ENCODE measurements around the gene CHERP. TPM values are rescaled to one million over a fixed set of nuclear protein-coding genes. Genes with fewer than 3 reads are reported as not detected.

The CHERP gene
- total and polyA plus RNA-seq, 2 of the 4 experiments (the other 2 are of a cell fraction) = 0.54 to 13.5 TPM

GRCh38 chr19:16482745-16483144 lies 59.5 kb downstream of the CHERP start:
- Histone ChIP-seq H3K56ac (ENCODE audit: extremely low read depth, insufficient read depth, low read length) (no peak overlapping the region), H2BK120ac (ENCODE audit: low read depth, low read length) (no peak overlapping the region), H3K79me1 (ENCODE audit: low read depth in 1 of 2, low read length in 2 of 2) (no peaks in the 10 kb centered on the region), H3K23ac (ENCODE audit: low read depth, low read length) (no peak overlapping the region), H3K4ac (ENCODE audit: low read depth, low read length) (no peak overlapping the region), H2BK5ac (ENCODE audit: low read depth, low read length, poor library complexity, severe bottlenecking) (no peak overlapping the region), H4K8ac (ENCODE audit: low read depth in 2 of 2, low read length in 2 of 2) (no peak overlapping the region), H4K20me1 (ENCODE audit: insufficient read depth, low read length) (no peaks in the 10 kb centered on the region), H3K18ac (ENCODE audit: low read depth, low read length) (no peak overlapping the region), H2AK9ac (replicated peaks; ENCODE audit: low read depth, low read length, poor library complexity) (no peak overlapping the region), H2AK5ac (ENCODE audit: low read depth, low read length) (no peak overlapping the region), H4K5ac (ENCODE audit: low read depth, low read length) (no peak overlapping the region), H3K36me3 (ENCODE audit: control insufficient read depth, insufficient read depth, low read length) (no peaks in the 10 kb centered on the region), H3K9ac (ENCODE audit: low read depth, low read length) (no peak overlapping the region), H3K4me2 (ENCODE audit: low read depth, low read length) (no peak overlapping the region), H3K9me1 (ENCODE audit: insufficient read depth, low read length) (no peaks in the 10 kb centered on the region), H2BK20ac (ENCODE audit: low read depth, low read length) (no peak overlapping the region), H3K4me1 (ENCODE audit: control insufficient read depth, insufficient read depth, low read length) (no peaks in the 10 kb centered on the region), H3K27ac (ENCODE audit: insufficient read depth, low read length) (no peak overlapping the region), H2BK15ac (ENCODE audit: low read depth, low read length) (no peak overlapping the region), H3K27me3 (ENCODE audit: control insufficient read depth, insufficient read depth, low read length) (peaks cover 2% of the 10 kb centered on the region), H3K14ac (replicated peaks; ENCODE audit: low read depth, low read length) (no peak overlapping the region), H3K4me3 (ENCODE audit: insufficient read depth, low read depth, low read length) (no peak overlapping the region), H4K91ac (ENCODE audit: insufficient read depth, low read depth, low read length) (no peak overlapping the region), H2AFZ (replicated peaks; ENCODE audit: low read length, poor library complexity) (no peak overlapping the region), H3K9me3 (ENCODE audit: control insufficient read depth, insufficient read depth, low read length) (no peaks in the 10 kb centered on the region)
- no TSS peak for BruUV-seq (replicated peaks)
- ChIA-PET POLR2A (ENCODE audit: unreplicated experiment) (no interaction called here), CTCF (no interaction called here)
- DNase-seq (no peak), ATAC-seq (ENCODE audit: low read depth) (no peak)
- no CpG with 5 or more reads among the region's 7 CpGs for WGBS, 2 experiments (ENCODE audit: extremely low coverage in 2 of 2, insufficient read length in 1 of 2)
- intact Hi-C loops (cut with micrococcal nuclease) = no loop called here
- in situ Hi-C loops (cut with MboI; ENCODE audit: low sequenced_read_pairs) = no loop called here
- dilution Hi-C loops (cut with HindIII; ENCODE audit: low sequenced_read_pairs, unreplicated experiment) = no loop called here
- TF ChIP-seq FOS (IDR thresholded peaks at IDR 0.05; ENCODE audit: low read depth, low read length) = no peak
- TF ChIP-seq BHLHE40 (IDR thresholded peaks at IDR 0.05; ENCODE audit: low read depth, low read length) = no peak
- TF ChIP-seq CEBPB (IDR thresholded peaks at IDR 0.05; ENCODE audit: low read depth, low read length) = peak; percentile 29; the same call in 1 of the 2 replicates
- TF ChIP-seq SMC3 (IDR thresholded peaks at IDR 0.05; ENCODE audit: low read depth, low read length) = no peak
